Inferior parietal cortex (tissue), 1 donor: ENCODE data around the gene CFAP210.

Source experiments
- DNase-seq: peaks from one replicate; pipeline ENCODE4 v3.0.0-alpha.2; 2016; ENCODE audit errors: extremely low spot score

CFAP210 gene, protein sequence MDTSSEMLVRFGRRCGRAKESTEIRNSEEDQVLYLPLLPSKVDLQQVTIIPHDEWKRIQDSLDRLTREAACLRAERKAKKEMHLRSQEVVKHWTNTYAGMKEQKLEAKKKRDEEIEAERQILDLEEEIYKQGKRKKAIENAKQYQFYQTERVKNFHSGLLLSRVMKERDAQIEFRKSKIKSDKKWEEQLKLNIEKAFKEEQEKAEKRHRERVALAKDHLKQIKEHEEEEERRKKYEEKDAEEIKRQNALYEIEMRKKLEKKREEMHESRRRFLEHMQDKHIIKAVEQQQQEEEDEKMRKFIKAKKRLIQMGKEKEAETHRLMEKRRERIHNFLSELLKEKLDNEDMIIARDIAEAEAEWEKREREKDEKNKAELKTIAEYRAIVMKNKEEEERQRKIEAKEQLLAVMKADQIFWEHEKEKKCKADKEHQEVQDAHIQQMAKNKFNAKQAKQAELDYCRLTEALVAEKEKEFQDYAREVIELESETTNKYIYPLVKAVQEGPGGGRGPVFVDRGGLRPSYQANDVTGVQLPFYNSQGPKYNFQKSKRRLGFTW

DNA sequence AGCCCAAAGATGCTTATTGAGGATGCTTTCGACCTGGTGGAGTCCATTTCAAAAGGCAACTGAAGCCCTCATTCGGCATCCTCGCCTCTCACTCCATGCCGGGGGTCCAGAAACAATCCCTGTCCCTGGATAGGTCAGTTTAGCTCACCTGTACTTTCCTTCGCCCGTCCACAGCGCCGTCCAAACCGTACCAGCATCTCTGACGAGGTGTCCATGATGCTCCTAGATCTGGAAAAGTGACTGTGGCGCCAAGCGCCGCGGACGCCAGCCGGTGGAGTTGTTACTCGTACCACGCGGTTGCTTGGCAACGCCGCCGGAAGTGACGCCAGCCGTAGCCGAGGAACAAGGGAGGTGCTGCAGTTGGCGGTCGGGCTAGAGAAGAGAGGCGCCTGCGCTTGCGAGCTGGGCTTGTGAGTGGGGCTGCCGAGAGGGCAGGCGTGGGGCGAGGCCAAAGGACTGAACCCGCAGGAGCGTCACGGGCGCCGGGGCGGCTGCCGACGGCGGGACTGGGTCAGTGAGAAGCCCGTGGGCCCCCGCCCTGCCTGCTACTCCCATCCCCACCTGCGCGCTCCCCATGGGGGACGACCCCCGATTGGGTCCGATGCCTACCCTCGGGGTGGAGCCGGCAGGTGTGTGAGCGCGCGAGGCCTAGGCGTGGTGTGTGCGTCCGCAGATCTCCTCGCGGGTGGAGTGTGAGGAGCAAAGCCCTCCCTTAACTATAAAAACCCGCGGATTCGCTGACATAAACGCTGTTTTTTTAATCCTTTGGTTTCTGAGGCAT, at the start of gene CFAP210, which contains the start of gene PHOSPHO2:
Gene CFAP210 (minus strand): TSS at position 293 of the 781 bp plus-strand sequence. CDS start 78 bp downstream, at position 215.
Gene PHOSPHO2 (plus strand): TSS at position 357 of the 781 bp plus-strand sequence. CDS start 6,503 bp downstream, outside the sequence.
- DNase-seq = peak; percentile 98

DNA sequence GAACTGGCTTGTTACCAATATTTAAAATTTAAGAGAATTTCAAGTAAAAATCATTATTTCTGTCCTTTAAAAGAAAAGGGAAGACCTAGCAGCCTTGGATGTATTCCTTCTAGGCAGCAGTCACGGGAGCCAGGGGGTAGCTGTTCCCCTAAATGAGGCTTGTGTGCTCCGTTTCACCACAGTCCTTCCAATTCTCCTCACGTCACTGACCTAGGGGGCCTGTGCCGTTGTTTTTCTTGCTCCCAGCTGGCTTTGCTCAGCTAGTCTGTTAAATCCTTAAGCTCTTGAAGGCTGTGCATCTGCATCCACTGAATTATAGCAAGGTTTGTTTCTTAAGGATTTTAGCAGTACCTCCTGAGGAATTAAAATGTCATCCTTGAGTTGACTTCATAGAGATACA, 49.3 kb upstream of the CFAP210 start:
- DNase-seq = no peak

DNA sequence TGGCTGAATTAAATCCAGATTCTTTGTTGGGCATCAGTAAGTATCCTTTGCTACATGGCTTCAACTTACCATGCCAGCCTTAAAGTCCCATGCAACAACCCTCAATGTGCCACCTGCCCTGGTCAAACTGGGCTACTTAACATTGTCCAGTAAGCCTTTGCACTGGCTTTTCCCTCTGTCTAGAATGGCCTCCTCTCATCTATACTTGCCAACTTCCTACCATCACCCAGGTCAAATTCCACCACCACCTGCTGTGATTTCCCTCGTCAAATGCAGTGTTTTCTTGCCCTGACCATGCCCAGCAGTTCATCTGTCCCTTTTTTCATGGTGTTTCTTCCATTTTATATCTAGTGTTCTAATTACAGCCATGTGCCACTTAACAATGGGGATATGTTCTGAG, 45.1 kb upstream of the CFAP210 start:
- DNase-seq = no peak

DNA sequence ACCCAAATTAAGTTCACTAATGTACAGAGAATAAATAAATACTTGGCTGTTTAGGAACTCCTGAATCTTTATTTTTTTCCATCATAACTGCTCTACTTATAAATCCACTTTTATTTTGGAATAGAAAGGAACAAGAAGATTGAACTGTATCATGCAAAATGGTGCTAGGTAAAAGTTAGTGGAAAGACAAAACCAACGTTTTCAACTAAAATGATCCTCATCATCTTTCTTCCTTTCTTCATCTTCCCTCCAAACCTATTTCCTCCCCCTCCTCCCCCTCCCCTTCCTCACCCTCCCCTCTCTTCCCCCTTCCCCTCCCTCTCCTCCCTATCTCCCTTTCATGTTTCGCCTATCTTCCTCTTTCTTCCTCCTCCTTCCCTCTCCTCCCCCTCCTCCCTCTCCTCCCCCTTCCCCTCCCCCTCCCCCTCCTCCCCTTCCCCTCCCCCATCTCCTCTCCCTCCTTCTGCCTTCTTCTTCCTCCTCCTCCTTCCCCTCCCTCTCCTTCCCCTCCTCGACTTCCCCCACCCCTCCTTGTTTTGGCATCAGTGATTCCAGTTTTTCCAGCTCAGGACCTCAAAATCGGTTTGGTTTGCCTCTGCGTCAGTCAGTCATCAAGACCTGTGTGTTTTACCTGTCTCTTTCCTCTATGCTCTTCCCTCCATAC, 44.5 kb upstream of the CFAP210 start:
- DNase-seq = no peak

DNA sequence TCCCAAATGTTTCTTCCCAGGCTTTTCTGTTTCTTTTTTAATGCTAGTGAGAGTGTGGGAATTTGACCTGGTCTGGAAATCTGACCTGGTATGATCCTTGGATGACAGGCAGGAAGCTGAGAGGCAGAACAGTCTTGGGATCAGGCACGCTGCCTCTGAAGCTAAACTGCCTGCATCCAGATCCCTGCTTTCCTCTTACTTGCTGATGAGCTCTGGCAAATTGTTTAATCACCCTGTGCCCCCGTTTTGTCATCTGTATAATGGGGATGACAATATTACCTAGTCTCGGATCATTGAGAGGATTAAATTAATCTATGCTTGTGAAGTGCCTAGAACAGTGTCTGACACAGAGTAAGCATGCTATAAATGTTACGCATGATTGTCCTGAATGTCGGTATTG, 42.7 kb upstream of the CFAP210 start:
- no peak for DNase-seq

DNA sequence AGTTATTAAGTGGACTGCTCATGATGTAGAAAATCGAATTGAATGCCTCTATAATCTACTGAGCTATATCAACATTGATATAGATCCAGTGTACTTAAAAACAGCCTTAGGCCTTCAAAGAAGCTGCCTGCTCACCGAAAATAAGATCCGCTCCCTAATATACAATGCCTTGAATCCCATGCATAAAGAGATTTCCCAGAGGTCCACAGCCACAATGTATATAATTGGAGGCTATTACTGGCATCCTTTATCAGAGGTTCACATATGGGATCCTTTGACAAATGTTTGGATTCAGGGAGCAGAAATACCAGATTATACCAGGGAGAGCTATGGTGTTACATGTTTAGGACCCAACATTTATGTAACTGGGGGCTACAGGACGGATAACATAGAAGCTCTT, 41.4 kb upstream of the CFAP210 start:
- DNase-seq = no peak

DNA sequence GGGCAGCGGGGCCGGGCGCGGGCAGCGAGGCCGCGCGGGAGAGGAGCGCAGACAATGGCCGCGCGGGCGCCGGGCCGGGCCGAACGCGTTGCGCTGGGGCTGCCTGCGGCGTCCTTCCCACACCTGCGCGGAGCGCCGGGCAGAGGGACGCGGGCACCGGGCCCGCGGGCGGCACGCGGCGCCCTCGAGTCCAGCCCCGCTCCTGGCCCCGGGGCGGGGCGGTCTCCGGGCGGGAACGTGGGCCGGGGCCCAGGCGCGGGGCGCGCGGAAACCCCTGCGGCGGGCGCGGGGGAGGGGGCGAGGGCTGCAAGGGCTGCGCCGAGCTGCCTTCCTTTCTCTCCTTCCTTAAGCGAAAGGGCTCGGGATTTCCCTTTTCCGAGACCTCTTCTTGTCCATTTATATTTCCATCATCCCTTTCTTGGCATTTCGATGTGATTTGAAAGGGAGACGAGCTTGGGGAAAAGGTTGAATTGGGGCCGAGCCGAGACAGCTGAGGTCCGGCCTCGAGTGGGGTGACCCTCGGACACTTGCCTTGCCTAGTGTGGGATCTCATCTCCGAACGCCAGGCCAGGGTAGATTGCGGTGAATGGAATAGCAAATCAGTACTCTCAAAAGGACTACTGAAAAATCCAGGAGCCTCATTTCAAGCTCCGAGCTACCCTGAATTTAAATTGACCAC, 40.1 kb upstream of the CFAP210 start:
- DNase-seq = no peak

DNA sequence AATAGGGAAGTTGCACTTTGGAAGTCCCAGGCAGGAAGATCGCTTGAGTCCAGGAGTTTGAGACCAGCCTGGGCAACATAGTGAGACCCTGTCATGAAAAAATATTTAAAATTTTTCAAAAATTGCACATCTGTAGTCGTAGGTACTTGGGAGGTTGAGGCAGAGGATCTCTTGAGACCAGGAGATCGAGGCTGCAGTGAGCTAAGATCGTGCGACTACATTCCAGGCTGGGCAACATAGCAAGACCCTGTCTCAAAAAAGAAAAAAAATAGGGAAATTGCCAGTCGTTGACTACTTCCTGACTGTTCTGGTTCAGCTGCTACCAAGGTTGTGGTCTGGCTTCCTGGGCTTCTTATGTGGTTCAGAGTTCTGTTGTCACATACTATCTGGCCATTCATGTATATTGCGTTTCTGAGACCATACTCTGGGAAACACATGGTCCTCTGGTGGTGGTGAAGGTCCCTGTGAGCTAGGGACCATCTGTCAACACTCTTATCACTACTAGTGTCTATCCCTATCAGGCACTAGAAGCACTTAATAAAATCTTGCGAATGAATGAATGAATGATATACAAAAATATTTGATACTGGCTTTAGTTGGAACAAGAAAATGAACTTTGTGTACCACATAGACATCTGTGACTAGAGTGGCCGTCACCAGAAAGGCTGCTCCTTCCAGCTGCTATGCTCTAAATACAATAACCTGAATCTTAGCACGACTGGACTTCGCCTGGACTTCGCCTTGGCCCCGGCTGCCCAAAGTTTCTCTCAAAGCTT, 38.6 kb upstream of the CFAP210 start:
- no peak for DNase-seq

DNA sequence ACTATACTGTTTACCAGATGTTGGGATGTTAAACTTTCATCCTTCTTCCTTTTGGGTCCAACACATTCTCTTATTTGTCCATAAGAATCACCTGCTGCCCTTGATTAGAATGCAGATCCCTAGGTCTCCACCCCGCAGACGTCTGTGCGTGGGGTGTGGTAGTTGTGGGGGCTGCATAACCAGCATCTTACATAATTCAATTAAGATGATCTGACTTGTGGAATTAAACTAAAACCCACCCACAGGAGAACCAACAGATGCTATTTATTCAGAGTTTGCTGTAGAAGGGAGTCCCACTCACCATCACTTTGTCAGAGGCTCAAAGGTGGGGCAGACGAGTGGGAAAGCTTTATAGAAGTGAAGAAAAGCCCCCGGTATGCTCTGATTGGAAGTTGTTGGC, 37.9 kb upstream of the CFAP210 start:
- no peak for DNase-seq

DNA sequence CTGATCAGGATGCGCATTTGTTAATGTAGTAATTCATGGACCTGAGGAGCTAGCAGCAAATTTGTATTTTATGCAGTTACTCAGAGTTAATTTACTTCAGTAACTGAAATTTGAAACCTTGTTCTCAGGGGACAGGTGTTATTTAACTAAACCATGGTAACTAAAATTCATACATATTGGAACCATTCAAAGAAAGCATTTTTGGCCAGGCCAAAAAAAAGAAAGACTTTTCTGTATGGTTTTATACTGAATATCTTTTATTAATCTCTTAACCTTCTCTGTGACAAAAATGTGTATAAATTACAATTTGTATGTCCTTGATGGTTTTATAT, 35.0 kb upstream of the CFAP210 start:
- DNase-seq = no peak

DNA sequence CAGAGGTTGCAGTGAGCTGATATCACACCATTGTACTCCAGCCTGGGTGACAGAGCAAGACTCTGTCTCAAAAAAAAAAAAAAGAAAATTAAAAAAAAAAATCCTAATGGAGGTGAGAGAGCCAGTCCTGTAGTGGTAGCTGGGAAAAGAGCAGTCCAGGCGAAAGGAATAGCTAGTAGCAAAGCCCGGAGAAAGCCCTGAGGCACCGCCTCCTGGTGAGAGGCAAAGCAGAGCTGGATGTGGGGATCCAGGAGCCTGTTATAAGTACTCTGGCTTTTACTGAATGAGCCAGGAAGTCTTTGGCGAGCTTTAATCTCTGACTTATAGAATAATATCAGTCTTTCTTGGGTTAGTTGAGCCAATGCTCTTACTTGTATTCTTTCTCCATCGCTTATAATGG, 32.9 kb upstream of the CFAP210 start:
- DNase-seq = no peak

DNA sequence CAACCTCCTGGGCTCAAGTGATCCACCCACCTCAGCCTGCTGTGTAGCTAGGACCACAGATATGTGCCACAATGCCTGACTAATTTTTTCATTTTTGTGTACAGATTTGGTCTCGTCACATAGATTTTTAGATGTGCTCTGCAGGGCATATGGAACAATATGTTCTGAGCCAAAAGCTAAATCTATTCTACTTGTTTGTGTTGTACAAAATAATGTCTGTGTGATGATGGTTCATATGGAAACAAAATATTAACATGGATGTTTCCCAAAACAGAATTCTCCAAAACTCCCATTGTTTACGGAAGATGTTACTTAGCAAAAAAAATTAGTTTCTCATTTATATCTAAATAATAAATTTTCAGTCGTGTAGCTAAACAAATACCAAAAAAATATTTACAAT, 26.8 kb upstream of the CFAP210 start:
- DNase-seq = no peak

DNA sequence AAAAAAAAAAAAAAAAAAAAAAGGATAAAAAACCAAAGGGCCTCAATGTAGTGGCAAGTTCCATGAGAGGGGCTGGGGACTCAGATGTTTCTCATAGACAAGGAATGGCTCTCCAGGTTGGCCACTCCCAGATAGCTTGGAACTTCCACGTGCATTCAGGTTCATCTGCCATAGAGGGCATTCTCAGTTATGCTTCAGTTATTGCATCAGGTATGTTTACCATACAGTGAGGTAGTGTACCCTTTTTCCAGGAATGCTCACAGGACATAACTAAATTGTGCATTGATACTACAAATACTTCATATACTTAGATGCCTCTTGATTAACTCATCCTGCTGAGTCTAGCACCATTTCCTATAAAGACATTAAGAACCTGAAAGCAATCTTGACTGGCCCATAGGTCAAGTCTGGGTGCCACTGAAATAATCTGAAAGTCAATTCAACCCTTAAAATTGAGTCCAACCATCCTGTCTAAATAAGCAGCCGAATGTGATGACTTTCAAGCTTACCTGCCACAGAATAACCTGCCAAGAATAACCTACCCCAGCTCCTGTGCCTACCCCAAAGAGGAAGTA, 24.8 kb upstream of the CFAP210 start:
- DNase-seq = no peak

DNA sequence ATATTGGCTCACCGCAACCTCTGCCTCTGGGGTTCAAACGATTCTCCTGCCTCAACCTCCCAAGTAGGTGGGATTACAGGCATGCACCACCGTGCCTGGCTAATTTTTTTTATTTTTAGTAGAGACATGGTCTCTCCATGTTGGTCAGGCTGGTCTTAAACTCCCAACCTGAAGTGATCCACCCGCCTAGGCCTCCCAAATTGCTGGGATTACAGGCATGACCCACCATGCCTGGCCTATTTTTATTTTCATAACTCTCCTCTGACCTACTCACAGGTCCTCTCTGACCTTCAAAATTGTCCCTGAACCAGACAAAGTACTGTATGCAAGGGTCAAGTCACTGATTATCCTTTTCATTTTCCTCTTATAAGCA, 23.5 kb upstream of the CFAP210 start:
- no peak for DNase-seq

DNA sequence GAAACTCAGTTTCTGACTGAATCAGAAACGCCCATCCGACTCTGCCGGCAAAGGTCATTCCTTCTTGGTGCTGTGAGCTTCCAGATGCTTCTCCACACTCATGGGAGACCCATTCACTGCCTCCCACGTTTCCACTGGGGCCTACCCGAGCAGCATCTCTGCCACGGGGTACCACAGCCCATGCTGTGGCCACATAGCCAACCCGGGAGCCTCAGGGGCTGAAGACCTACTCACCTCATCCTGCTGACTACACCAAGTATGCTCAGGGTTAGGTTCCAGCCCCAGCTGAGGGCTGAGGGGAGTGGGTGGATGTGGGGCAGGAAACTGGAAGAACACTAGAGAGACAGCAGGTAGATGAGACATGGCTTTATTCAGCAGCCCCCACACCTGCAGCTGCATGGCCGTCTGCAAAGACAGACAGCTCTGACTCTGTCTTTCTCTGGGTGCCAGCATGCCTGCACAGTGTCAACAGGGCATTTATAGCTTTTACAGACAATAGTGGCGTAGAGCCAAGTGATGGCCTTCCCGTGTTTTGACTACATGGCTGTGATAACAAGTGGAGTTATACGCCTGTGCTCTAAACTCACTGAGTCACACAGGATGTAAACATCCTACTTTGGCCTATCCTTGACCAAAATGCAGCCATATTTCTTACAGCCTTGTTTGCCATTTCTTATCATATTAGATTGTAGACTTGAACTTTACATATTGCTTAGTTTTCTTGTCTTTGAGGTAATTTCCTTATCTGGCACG, 22.9 kb upstream of the CFAP210 start:
- peak; percentile 37 for DNase-seq

DNA sequence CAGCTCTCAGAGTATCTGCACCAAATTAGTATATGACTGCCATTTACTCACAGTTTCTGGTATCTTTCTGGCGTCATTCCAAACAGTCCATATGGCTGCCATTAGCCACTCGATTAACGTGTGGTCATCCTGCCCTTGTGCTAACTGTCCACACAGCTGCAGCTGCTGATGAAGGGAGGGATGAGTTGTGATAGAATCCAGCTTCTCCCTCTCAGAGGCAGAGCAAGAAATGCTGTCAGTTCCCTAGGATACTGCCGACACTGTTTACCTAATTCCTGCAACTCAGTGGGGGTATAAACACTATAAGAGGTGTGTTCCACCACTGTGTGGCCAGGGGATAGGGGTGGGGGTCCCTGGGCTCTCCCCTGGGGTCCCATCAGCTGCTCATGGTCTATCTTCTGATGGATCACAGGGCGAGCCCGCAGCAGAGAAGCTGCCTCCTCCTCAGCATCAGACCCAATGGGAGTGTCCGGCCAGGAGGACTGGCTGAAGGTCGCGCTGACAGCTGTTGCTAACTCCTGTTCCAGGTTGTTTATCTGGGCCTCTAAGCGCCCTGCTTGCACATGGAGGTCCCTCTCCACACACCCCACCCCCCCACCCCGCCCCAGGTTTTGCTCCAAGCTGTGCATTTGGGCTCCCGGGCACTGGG, 22.2 kb upstream of the CFAP210 start:
- DNase-seq = no peak

DNA sequence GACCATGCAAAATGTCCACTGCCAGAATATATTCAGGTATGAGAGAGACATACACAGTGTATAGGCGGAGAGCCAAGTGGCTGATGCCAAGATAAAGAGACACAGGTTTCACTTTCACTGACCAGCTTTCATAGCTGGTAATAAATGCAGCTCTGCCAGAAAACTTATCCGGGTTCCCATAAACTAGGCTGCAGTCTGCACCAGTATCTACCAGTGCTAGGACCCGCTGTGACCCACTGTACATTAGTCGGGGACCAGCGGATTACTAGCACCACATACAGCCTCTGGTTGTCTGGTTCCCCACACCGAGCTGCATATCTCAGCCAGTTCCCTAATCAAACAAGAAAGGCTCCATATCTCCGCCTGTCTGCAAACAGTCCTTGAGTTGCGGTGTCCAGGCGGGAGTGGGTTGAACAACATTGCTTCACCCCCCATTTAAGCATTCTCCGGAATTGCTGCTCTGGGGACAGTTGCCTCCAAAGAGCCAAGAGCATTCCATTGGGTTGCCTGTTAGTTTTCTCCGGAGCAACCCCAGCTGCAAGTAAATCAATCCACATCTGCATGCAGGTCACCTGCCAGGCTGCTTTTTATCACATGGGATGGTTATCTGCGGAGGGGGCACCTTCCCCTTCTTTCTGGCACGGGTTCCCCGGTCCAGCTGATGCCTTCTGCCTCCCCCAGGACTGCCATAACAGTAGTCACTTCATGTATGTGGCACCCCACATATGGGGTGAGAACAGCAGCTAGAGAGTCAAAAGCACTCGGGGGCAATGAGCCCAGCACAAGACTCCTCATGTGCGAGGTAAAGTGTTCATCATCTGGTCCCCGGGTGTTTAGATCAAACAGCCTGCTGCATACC, 21.4 kb upstream of the CFAP210 start:
- DNase-seq = no peak

DNA sequence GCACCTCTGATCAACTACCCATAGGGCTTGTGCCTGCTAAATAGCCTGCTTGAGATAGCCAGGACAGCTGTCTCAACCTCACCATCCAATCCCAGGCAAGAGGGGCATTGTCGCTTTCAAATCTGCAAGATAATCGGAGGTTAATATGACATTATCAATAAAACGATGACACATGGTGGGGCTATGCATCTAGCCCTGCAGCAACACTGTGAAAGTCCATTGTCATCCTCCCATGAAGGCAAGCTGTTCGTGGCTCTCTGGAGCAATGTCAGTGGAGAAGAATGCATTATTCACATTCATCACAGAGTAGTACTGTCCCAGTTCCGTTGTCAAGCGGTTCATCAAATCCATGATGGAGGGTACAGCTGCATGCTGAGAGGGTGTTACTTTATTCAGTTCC, 20.5 kb upstream of the CFAP210 start:
- peak; percentile 61 for DNase-seq
